Right renal pelvis (tissue), 4 donors: ENCODE measurements around the gene SSBP3. TPM values are rescaled to one million over a fixed set of nuclear protein-coding genes. Genes with fewer than 3 reads are reported as not detected.
"Not testable (repeated sequence)": the region's sequence is repeated elsewhere in the genome, so short reads cannot be mapped to it uniquely, and the experiment has no call there.

Experiments used
- DNase-seq, 4 donors: peaks; one replicate each; pipeline ENCODE4 v3.0.0-alpha.2; 2013; ENCODE audit warnings: low read depth in 4 of 4, low spot score in 3 of 4, missing footprints in 1 of 4
- polyA plus RNA-seq, 4 donors: library from polyadenylated mRNA; unstranded; fragments of 120-200 nt; gene quantifications; one replicate each; pipeline ENCODE4 v1.2.1, GENCODE V29; 2013; ENCODE audit not compliant: insufficient read length in 4 of 4

Gene SSBP3
- polyA plus RNA-seq, 4 donors = 114 to 127 (median 125) TPM

- DNase-seq = no peak
Measured at GRCh38 chr1:54355931-54356679, 50.1 kb downstream of the SSBP3 start.

GRCh38 chr1:54354899-54355298 lies 51.3 kb downstream of the SSBP3 start:
- DNase-seq = no peak

GRCh38 chr1:54353959-54354358 lies 52.2 kb downstream of the SSBP3 start:
- DNase-seq = no peak

- no peak for DNase-seq
Measured at GRCh38 chr1:54352755-54353154, 53.4 kb downstream of the SSBP3 start.

GRCh38 chr1:54350360-54350759 lies 55.8 kb downstream of the SSBP3 start:
- no peak for DNase-seq

DNA sequence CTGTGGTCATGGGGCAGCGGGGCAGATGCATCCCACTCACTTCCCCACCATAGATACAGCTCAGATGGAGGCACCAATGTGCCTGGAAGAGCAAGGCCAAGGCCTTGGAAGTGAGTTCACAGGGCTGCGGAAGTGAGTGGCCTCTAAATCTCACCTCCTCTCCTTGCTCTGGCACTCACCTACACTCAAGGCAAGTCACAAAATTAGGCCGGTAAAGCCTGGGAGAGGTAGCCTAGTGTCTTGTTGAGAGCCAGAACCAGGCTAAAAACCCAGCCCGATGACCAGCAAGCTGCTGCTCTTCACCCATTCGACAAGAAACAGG lies 57.5 kb downstream of the SSBP3 start:
- no peak for DNase-seq

DNA sequence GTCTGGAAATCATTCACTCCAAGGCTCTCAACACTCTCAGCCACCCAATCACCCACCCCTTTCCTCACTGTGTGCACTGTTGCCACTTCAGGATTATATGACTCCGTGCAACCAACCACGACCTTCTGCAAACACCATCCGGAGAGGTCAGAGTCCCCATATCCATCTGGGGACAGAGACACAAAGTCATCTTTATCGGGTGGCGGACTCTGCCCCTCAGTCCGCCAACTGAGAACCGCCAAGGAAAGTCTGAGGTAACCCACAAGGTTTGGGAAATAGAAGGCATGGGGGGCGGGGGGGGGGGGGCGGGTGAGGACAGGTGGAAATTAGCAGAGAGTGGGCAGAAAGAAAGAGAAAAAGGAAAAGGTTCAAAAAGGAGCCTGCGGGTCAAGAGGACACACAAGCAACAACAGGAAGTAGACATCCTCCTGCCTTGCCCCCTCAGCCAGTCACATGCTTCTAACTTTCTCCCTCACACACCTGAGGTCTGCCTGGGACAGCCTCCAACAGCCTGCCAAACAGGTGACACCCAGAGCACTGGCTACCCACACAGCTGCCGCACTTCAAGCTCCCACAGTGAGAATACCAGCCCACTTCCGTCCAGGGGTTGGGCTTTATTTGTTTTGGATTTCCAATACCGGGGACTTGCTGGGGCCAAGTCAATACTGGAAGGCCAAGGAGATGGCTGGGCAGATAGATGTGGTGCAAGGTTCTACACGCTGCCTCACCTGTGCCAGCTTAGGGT lies 58.1 kb downstream of the SSBP3 start:
- no peak for DNase-seq

GRCh38 chr1:54347261-54347954 lies 58.8 kb downstream of the SSBP3 start:
- DNase-seq = no peak

DNA sequence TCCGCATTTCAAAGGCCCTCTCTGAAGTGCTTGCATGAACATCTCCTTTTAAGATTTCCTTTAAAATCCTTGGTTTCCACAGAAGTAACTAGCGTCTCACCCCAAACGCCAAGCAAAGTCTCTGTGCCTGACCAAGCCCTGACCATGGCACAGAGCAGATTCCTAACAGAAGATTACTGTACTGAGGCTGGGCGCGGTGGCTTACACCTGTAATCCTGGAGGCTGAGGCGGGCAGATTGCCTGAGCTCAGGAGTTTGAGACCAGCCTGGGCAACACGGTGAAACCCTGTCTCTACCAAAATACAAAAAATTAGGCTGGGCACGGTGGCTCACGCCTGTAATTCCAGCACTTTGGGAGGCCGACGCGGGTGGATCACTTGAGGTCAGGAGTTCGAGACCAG lies 60.6 kb downstream of the SSBP3 start:
- DNase-seq = not testable (repeated sequence)

GRCh38 chr1:54345116-54345515 lies 61.1 kb downstream of the SSBP3 start:
- DNase-seq = no peak

DNA sequence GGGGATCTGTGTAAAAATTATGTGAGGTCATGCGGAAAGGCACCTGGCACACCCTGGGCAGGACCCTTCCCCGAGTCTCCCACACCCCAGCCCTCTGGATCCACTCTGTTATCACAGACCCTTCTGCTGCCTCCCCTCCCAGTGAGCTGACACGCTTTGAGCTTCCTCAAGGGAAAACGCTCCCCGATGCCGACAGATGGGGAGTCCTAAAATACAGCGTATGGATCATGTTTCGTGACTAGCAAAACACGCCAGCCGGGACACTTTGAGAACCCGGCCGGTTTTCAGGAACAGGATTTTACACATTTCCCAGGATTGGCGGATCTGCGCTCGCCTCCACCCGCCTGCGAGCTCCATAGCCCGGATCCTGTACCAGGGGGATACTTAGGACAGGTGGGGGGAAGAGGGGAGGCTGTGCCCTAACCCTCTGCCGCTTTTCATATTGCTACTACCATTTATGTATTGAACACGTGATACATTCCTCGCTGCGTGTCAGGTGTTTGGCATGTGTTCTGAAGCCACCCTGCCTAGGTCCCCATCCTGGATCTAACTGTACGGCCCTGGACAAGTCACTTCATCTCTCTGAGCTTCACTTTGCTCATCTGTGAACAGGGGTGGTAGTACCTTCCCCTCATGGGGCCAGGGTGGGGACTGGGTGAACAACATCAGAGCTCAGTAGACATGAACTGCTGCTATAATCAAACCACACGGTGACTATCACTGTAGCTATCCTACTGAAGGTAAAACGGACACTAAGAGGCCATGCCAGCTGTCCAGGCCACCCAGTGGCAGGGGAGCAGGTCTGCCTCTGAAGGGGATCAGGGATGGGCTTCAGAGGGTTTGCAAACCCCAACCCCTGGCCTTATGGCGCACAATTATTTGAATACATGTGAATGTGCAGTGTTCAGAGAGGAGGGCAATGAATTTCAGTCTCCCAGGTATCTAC lies 63.2 kb downstream of the SSBP3 start:
- no peak for DNase-seq

DNA sequence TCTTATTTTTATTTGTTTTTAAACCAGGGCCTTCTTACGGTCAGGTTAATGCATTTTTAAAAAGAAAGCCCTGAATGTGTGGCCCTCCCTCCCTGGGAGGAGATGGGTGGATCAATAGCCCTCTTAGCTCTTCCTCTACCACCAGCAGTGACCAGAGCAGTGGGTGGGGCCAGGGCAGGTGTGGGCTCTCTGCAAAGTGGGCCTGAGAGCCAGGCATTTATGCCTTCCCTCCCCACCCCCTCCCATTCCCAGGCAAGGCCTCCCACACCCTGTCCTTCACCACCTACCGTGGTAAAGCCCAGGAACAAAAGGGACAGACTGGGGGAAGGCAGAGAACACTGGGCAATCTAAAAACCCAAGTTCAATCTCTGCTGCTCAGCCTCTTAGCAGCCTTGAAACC lies 63.9 kb downstream of the SSBP3 start:
- no peak for DNase-seq

- DNase-seq = no peak
Measured at GRCh38 chr1:54341763-54342162, 64.4 kb downstream of the SSBP3 start.

DNA sequence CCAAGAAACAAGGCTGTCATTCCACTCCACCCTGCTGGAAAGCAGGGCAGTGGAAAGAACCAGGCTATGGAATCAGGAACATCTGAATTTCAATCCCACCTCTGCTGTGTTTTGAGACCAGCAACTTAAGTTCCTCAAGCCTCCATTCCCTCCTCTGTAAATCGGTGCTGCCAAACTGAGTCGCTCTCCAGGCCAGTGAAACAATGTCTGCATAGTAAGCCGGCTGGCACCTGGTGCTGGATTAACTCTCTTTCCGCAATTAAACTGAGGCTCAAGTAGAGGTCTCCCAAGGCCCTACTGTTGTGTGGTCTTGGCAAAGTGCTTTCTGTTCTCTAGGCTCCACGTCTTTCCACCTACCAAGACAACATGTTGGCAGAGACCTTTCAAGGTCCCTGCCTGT lies 65.3 kb downstream of the SSBP3 start:
- DNase-seq = no peak

GRCh38 chr1:54340434-54340833 lies 65.8 kb downstream of the SSBP3 start:
- DNase-seq = no peak

DNA sequence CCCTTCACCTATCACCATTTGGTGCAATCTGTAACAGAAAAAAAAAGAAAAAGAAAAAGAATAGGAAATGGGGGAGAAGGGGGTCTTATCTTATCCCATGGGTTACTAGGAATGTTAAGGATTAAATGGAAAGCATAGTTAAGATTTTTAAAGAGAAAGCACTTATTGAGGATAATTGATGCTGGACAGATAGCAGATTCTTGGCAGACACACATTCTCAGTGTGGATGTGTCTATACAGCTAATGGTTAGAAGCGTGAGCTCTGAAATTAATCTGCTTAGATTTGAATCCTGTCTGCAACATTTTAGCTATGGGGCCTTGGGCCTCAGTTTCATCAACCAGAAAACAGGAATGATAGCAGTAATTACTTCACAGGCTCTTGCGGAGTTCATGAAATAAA lies 67.1 kb downstream of the SSBP3 start:
- DNase-seq = no peak

DNA sequence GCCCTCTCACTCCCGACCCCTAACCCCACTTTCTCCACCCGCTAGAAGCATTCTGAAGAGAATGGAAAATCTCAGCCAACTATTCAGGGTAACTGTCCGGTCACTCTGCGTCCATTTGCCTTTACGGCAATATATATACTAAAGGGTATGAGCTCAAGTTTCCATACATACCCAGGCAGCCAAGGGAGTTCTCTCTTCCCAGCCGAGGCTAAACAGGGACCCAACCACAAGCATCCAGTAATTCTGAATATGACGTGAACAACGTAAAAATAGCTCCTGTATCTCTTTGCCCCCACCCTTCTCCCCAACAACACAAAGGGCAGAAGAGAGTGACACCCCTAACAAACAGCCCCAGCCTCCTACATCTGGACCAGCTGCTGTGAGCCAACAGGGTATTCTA lies 67.7 kb downstream of the SSBP3 start:
- no peak for DNase-seq

- no peak for DNase-seq
Measured at GRCh38 chr1:54337928-54338327, 68.3 kb downstream of the SSBP3 start.

- no peak for DNase-seq
Measured at GRCh38 chr1:54337034-54337433, 69.2 kb downstream of the SSBP3 start.

- DNase-seq = no peak
Measured at GRCh38 chr1:54336116-54336515, 70.1 kb downstream of the SSBP3 start.

DNA sequence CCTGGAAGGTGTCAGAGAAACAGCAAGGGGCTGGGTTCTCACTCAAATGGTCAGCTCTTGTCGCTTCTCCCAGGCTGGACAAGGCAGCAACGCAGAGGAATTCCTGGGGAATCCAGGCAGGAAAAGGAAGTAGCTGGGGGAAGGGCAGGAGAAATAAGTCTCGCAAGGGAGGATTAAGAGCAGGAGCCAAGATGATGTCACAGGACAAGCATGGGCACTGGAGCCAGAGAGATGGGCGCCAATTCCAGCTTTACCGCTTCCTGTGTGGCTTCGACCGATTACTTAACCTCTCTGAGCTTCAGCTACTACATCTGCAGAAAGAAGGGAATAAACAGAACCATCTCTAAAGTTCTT lies 70.5 kb downstream of the SSBP3 start:
- DNase-seq = peak in 1 of 4 donors; percentile 64
